HepG2 (cell line): Measurements from ENCODE around the gene LITAFD. TPM values are rescaled to one million over a fixed set of nuclear protein-coding genes. Genes with fewer than 3 reads are reported as not detected.

ENCODE experiments used
- ARID2 ChIP-seq: sonication (generic); formaldehyde crosslinking; IDR thresholded peaks from 2 replicates; pipeline ENCODE4 v1.8.1; 2022; ENCODE audit warnings: mild to moderate bottlenecking, missing genetic modification reagents, borderline replicate concordance
- ATF2 ChIP-seq: sonication (generic); formaldehyde crosslinking; IDR thresholded peaks from 2 replicates; pipeline ENCODE4 v1.4.0; 2020; ENCODE audit warnings: missing genetic modification reagents
- BRF2 ChIP-seq: sonication (generic); formaldehyde crosslinking; IDR thresholded peaks from 2 replicates; pipeline ENCODE4 v1.8.1; 2022; ENCODE audit warnings: mild to moderate bottlenecking, missing genetic modification reagents
- CCDC6 ChIP-seq: sonication (generic); formaldehyde crosslinking; IDR thresholded peaks from 2 replicates; pipeline ENCODE4 v1.8.1; 2022; ENCODE audit warnings: mild to moderate bottlenecking, missing genetic modification reagents, moderate library complexity
- GTF3A ChIP-seq: sonication (generic); formaldehyde crosslinking; conservative IDR thresholded peaks from 2 replicates; pipeline ENCODE4 v1.4.0; 2020; ENCODE audit warnings: mild to moderate bottlenecking, missing genetic modification reagents
- KAT8 ChIP-seq: IDR thresholded peaks from 2 replicates; pipeline ENCODE4 v1.6.1; 2016; ENCODE audit warnings: missing genetic modification reagents, missing compliant biosample characterization
- MEF2D ChIP-seq: sonication (generic); formaldehyde crosslinking; IDR thresholded peaks from 2 replicates; pipeline ENCODE4 v1.5.1; 2020; ENCODE audit warnings: mild to moderate bottlenecking, missing genetic modification reagents
- MTA1 ChIP-seq: sonication (generic); formaldehyde crosslinking; IDR thresholded peaks from 2 replicates; pipeline ENCODE4 v1.4.0; 2020; ENCODE audit warnings: missing genetic modification reagents, mild to moderate bottlenecking, borderline replicate concordance
- NFYC ChIP-seq: IDR thresholded peaks from 2 replicates; pipeline ENCODE4 v1.6.1; 2016; ENCODE audit warnings: missing genetic modification reagents, missing compliant biosample characterization
- RAD21 ChIP-seq: fragments of 450-650 bp; formaldehyde crosslinking; IDR thresholded peaks from 2 replicates; pipeline ENCODE4 v1.5.0; 2020; ENCODE audit warnings: mild to moderate bottlenecking
- RBFOX2 ChIP-seq: fragments of 200-400 bp; formaldehyde crosslinking; IDR thresholded peaks from 2 replicates; pipeline ENCODE4 v1.6.1; 2017; ENCODE audit warnings: low read depth, mild to moderate bottlenecking, low read length
- SMYD3 ChIP-seq: sonication (generic); formaldehyde crosslinking; IDR thresholded peaks from 2 replicates; pipeline ENCODE4 v1.8.1; 2023; ENCODE audit warnings: mild to moderate bottlenecking, missing genetic modification reagents
- TBP ChIP-seq: sonication (generic); formaldehyde crosslinking; IDR thresholded peaks from 2 replicates; pipeline ENCODE4 v1.5.0; 2020; ENCODE audit warnings: missing genetic modification reagents
- ZBTB2 ChIP-seq: sonication (generic); formaldehyde crosslinking; IDR thresholded peaks from 2 replicates; pipeline ENCODE4 v1.8.0; 2022; ENCODE audit warnings: low read depth, missing genetic modification reagents
- ZBTB25 ChIP-seq: IDR thresholded peaks from 2 replicates; pipeline ENCODE4 v1.6.1; 2018; ENCODE audit warnings: missing genetic modification reagents
- ZBTB46 ChIP-seq: sonication (generic); formaldehyde crosslinking; IDR thresholded peaks from 2 replicates; pipeline ENCODE4 v1.4.0; 2020; ENCODE audit warnings: mild to moderate bottlenecking, missing genetic modification reagents, borderline replicate concordance
- ZNF333 ChIP-seq: sonication (generic); formaldehyde crosslinking; IDR thresholded peaks from 2 replicates; pipeline ENCODE4 v1.4.0; 2020; ENCODE audit warnings: mild to moderate bottlenecking, missing genetic modification reagents, borderline replicate concordance
- ZNF337 ChIP-seq: sonication (generic); formaldehyde crosslinking; IDR thresholded peaks from 2 replicates; pipeline ENCODE4 v1.5.1; 2020; ENCODE audit warnings: missing genetic modification reagents, low read depth, mild to moderate bottlenecking, borderline replicate concordance
- ZNF383 ChIP-seq: sonication (generic); formaldehyde crosslinking; IDR thresholded peaks from 2 replicates; pipeline ENCODE4 v1.4.0; 2020; ENCODE audit warnings: missing genetic modification reagents, mild to moderate bottlenecking, borderline replicate concordance
- ZNF614 ChIP-seq: IDR thresholded peaks from 2 replicates; pipeline ENCODE4 v1.6.1; 2018; ENCODE audit warnings: missing biosample characterization, missing genetic modification reagents, inconsistent platforms, borderline replicate concordance
- ZNF792 ChIP-seq: IDR thresholded peaks from 2 replicates; pipeline ENCODE4 v1.6.1; 2016
- ZNF878 ChIP-seq: sonication (generic); formaldehyde crosslinking; IDR thresholded peaks from 2 replicates; pipeline ENCODE4 v1.8.1; 2023; ENCODE audit warnings: mild to moderate bottlenecking, missing genetic modification reagents, moderate library complexity
- polyA plus RNA-seq, 8 experiments: library from polyadenylated mRNA; depleted of rRNA in 3 of 8; stranded (reverse) in 7 of 8; unstranded in 1 of 8; fragments of >200 nt; fragmentation: Illumina TruSeq in 4 of 8; extraction: Trizol in 4 of 8; gene quantifications; 2 replicates each; pipeline versions ENCODE4 v1.2.1 to v1.2.3, GENCODE V29; 2011 to 2016; ENCODE audit warnings: low read depth in 4 of 8, missing spikeins in 1 of 8, mixed read lengths in 1 of 8; ENCODE audit not compliant: insufficient read depth in 1 of 8
- total RNA-seq, 5 experiments: library from RNA; depleted of rRNA; stranded (reverse); fragments of >200 nt; fragmentation: Illumina TruSeq; extraction: Trizol; gene quantifications; 2 replicates each; pipeline ENCODE4 v1.2.3, GENCODE V29; 2016; ENCODE audit warnings: low read depth in 1 of 5

Gene LITAFD
- total and polyA plus RNA-seq, 2 of the 13 experiments (the other 11 are each of a cell fraction or from before 2014, with no cell fraction given) = not detected

- TF ChIP-seq ATF2 (CRISPR knock-in tag) (no peak), ZNF614 (CRISPR knock-in tag) (peak; percentile 51; the same call in 1 of the 2 replicates), TBP (CRISPR knock-in tag) (no peak), MTA1 (CRISPR knock-in tag) (peak; percentile 80; the same call in 1 of the 2 replicates), SMYD3 (CRISPR knock-in tag) (no peak), ZNF333 (CRISPR knock-in tag) (peak; percentile 34; the same call in 1 of the 2 replicates), ZBTB46 (0 out of 2 replicates have a peak, but pooled peaks have one; percentile 20), KAT8 (CRISPR knock-in tag) (peak; percentile 43; the same call in 1 of the 2 replicates), ZNF878 (CRISPR knock-in tag) (peak; percentile 85; the same call in 1 of the 2 replicates), RBFOX2 (no peak), GTF3A (peak; percentile 78; the same call in 1 of the 2 replicates), ZBTB25 (CRISPR knock-in tag) (0 out of 2 replicates have a peak, but pooled peaks have one; percentile 42), ZNF337 (CRISPR knock-in tag) (peak; percentile 74; the same call in 1 of the 2 replicates), MEF2D (no peak), RAD21 (CRISPR knock-in tag) (peak; percentile 26; the same call in 1 of the 2 replicates), NFYC (CRISPR knock-in tag) (peak; percentile 20), CCDC6 (CRISPR knock-in tag) (0 out of 2 replicates have a peak, but pooled peaks have one; percentile 36), BRF2 (CRISPR knock-in tag) (peak; percentile 19; the same call in 1 of the 2 replicates), ZNF792 (CRISPR knock-in tag) (no peak), ZBTB2 (peak; percentile 34; the same call in 1 of the 2 replicates), ZNF383 (CRISPR knock-in tag) (peak; percentile 34; the same call in 1 of the 2 replicates), ARID2 (peak; percentile 56; the same call in 1 of the 2 replicates)
Measured at GRCh38 chr16:8869212-8869987, 12.8 kb upstream of the LITAFD start (continued).
